GM19043 (cell line): Measurements from ENCODE around the gene CA7.
A peak's percentile ranks its signal among the peaks of the same experiment; 100 is the strongest.

Experiments
- ATAC-seq: cut with Tn5 transposase; IDR thresholded peaks from one replicate; pipeline ENCODE4 v1.9.1; 2021; ENCODE audit warnings: low read depth; ENCODE audit not compliant: unreplicated experiment

Gene CA7

GRCh38 chr16:66844342-66845079, at the start of gene CA7:
Gene CA7 (plus strand): TSS chr16:66844414. CDS start chr16:66844488, 74 bp downstream.
- no peak for ATAC-seq

- ATAC-seq: no peak
These were observed 46.1 kb upstream of the CA7 start for GRCh38 chr16:66798161-66798560.

- ATAC-seq: no peak
These were observed 43.4 kb upstream of the CA7 start for GRCh38 chr16:66800856-66801255.

GRCh38 chr16:66801320-66802105, 42.7 kb upstream of the CA7 start, which contains the start of gene TERB1:
Gene TERB1 (minus strand): TSS chr16:66801584. CDS start chr16:66796798, 4,786 bp downstream.
- no peak for ATAC-seq

GRCh38 chr16:66802159-66802558, 42.1 kb upstream of the CA7 start:
- ATAC-seq: no peak

GRCh38 chr16:66809765-66810164, 34.4 kb upstream of the CA7 start:
- ATAC-seq: no peak

GRCh38 chr16:66810391-66810790, 33.8 kb upstream of the CA7 start:
- ATAC-seq: no peak

- no peak for ATAC-seq
These were observed 33.2 kb upstream of the CA7 start for GRCh38 chr16:66811043-66811442.

GRCh38 chr16:66814734-66815133, 29.5 kb upstream of the CA7 start:
- ATAC-seq: no peak

- no peak for ATAC-seq
These were observed 20.2 kb upstream of the CA7 start for GRCh38 chr16:66824006-66824405.

- ATAC-seq: peak; percentile 82
These were observed 13.5 kb upstream of the CA7 start, which contains the start of gene NAE1 for GRCh38 chr16:66830422-66831404. Gene NAE1 (minus strand): TSS chr16:66830976. CDS start chr16:66830899, 77 bp downstream.

GRCh38 chr16:66832190-66832589, 12.0 kb upstream of the CA7 start:
- no peak for ATAC-seq

- no peak for ATAC-seq
These were observed 11.4 kb upstream of the CA7 start for GRCh38 chr16:66832661-66833305.

- ATAC-seq: no peak
These were observed 9.5 kb upstream of the CA7 start for GRCh38 chr16:66834746-66835145.

GRCh38 chr16:66840883-66841282, 3.3 kb upstream of the CA7 start:
- ATAC-seq: no peak

GRCh38 chr16:66841366-66841765, 2.8 kb upstream of the CA7 start:
- ATAC-seq: no peak

GRCh38 chr16:66842765-66843164, 1.4 kb upstream of the CA7 start:
- ATAC-seq: no peak

- ATAC-seq: no peak
These were observed 1.0 kb upstream of the CA7 start for GRCh38 chr16:66843191-66843590.

GRCh38 chr16:66844009-66844341, 239 bp upstream of the CA7 start:
- ATAC-seq: no peak

- no peak for ATAC-seq
These were observed 831 bp downstream of the CA7 start for GRCh38 chr16:66845080-66845410.
